NB4 (cell line): ENCODE measurements around the gene SAMD4A.

ENCODE experiments used
- CTCF ChIP-seq: IDR thresholded peaks from one replicate; pipeline ENCODE4 v1.5.1; 2012; ENCODE audit warnings: low read depth, low read length
- POLR2A ChIP-seq: IDR thresholded peaks from 2 replicates; pipeline ENCODE4 v1.6.1; 2011; ENCODE audit warnings: mild to moderate bottlenecking; ENCODE audit not compliant: insufficient read length; ENCODE audit errors: extremely low read depth

GRCh38 chr14:54627219-54627539 lies 60.3 kb downstream of the SAMD4A start:
- no peak for TF ChIP-seq CTCF
- no peak for TF ChIP-seq POLR2A
